GM12864 (cell line): ENCODE results near the gene WSB2.

Experiments used
- DNase-seq: peaks from one replicate; pipeline ENCODE4 v3.0.0-alpha.2; 2011; ENCODE audit warnings: low read depth
- H3K4me3 ChIP-seq: 2 replicates; pipeline ENCODE4 v1.5.1; 2011; ENCODE audit warnings: mild to moderate bottlenecking, low read depth, low read length, control low read depth
- CTCF ChIP-seq: IDR thresholded peaks from 2 replicates; pipeline ENCODE4 v1.5.1; 2011; ENCODE audit warnings: low read depth, mild to moderate bottlenecking, moderate library complexity, low read length, control low read depth, inconsistent platforms; ENCODE audit errors: missing control alignments

Gene WSB2

GRCh38 chr12:118034429-118035189 is 26.4 kb downstream of the WSB2 start:
- TF ChIP-seq CTCF = no peak
- no peak overlapping the region for H3K4me3 ChIP-seq
- no peak for DNase-seq

GRCh38 chr12:118033902-118034301 is 27.1 kb downstream of the WSB2 start:
- DNase-seq = no peak

GRCh38 chr12:118033323-118033722 is 27.7 kb downstream of the WSB2 start:
- H3K4me3 ChIP-seq = no peak overlapping the region
- TF ChIP-seq CTCF = no peak
- DNase-seq = no peak

More at GRCh38 chr12:118033902-118034301, 27.1 kb downstream of the WSB2 start:
- H3K4me3 ChIP-seq = no peak overlapping the region
- no peak for TF ChIP-seq CTCF

GRCh38 chr12:118032188-118032587 is 28.8 kb downstream of the WSB2 start:
- DNase-seq = no peak
- no peak overlapping the region for H3K4me3 ChIP-seq
- no peak for TF ChIP-seq CTCF

GRCh38 chr12:118029166-118029565 is 31.8 kb downstream of the WSB2 start:
- DNase-seq = no peak
- TF ChIP-seq CTCF = no peak
- H3K4me3 ChIP-seq = no peak overlapping the region

- DNase-seq = no peak
- no peak overlapping the region for H3K4me3 ChIP-seq
- TF ChIP-seq CTCF = no peak
Observed at GRCh38 chr12:118025168-118025567, 35.8 kb downstream of the WSB2 start.

- TF ChIP-seq CTCF = no peak
- DNase-seq = no peak
- H3K4me3 ChIP-seq = no peak overlapping the region
Observed at GRCh38 chr12:118023301-118023860, 37.6 kb downstream of the WSB2 start.
